Activated T-helper 2 cell treated with anti-CD3 and anti-CD28 coated beads, Interferon-gamma antibody, Interleukin-2, Interleukin-4, amounts not matched to agents 10 μg/mL and 5 μg/mL and 100 μg/mL, durations not matched to agents 14 hours and 24 hours and 36 hours (primary cell): ENCODE results near the gene SEZ6. TPM values are rescaled to one million over a fixed set of nuclear protein-coding genes. Genes with fewer than 3 reads are reported as not detected.

Source experiments
- DNase-seq: peaks from one replicate; pipeline ENCODE4 v3.0.0; 2021; ENCODE audit warnings: low spot score
- H3K27ac Mint-ChIP-seq: one replicate; pipeline ENCODE4 v1.8.0; 2021; ENCODE audit warnings: mixed read lengths
- H3K27me3 Mint-ChIP-seq: one replicate; pipeline ENCODE4 v1.8.0; 2021; ENCODE audit warnings: low read depth, mixed read lengths
- H3K36me3 Mint-ChIP-seq: one replicate; pipeline ENCODE4 v1.8.0; 2021; ENCODE audit warnings: low read depth, mixed read lengths
- H3K4me1 Mint-ChIP-seq: one replicate; pipeline ENCODE4 v1.8.0; 2021; ENCODE audit warnings: low read depth, mixed read lengths
- H3K4me3 Mint-ChIP-seq: one replicate; pipeline ENCODE4 v1.8.0; 2021; ENCODE audit warnings: low read depth, mild to moderate bottlenecking, moderate library complexity, mixed read lengths
- H3K9me3 Mint-ChIP-seq: one replicate; pipeline ENCODE4 v1.8.0; 2021; ENCODE audit warnings: mixed read lengths
- intact Hi-C: fragments of 100-400 bp; cut with micrococcal nuclease; formaldehyde crosslinking; loops from one replicate; pipeline ENCODE4 v1.15.1; 2023
- total RNA-seq: library from RNA; stranded (reverse); gene quantifications from 2 replicates; pipeline ENCODE4 v1.2.3, GENCODE V29; 2022

SEZ6 gene
- total RNA-seq, 1 donor from 2014 or later: not detected

DNA sequence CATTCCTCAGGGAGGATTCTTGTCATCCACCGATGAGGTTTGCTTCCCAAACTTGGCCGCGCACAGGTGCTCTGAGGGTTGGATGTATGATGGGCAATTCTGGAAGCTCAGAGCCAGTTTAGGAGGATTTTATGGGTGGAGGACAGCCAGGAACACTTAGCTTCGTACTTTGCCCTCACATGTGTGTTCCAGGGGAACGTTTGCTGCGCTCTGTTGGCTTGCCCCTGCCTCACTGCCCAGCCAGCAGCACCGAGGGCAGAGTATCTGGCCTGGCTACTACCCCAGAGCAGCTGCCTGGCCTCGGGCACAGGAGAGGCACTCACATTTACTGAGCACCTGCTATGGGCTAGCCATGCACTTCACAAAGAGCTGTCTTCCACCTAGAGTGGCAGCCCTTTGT is 14.1 kb downstream of the SEZ6 start:
- Mint-ChIP-seq H3K4me1 (no peaks in the 10 kb centered on the region), H3K27me3 (peaks cover 2% of the 10 kb centered on the region), H3K27ac (no peak overlapping the region), H3K9me3 (no peaks in the 10 kb centered on the region), H3K4me3 (no peak overlapping the region), H3K36me3 (no peaks in the 10 kb centered on the region)
- intact Hi-C loops: loop anchor here (2.0 kb wide), 1 partner anchor 23 kb away; no protein-coding TSS in a partner anchor
- no peak for DNase-seq

DNA sequence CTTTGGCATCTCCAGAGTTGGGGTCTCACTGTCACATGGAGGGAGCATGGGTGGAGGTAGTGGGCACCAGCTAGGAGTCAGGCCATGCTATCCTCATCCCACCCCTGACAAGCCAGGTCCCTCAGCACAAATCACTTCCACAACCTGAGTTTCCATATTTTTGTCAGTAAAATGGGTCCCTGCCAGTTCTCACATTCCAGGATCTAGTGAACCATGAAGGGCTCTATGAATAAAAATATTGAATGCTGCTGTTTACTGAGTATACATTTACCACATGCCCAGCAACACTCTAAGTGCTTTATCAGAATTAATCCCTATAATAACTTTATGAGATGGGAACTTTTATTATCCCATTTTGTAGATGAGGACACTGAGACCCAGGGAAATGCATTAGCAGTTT is 16.8 kb downstream of the SEZ6 start:
- Mint-ChIP-seq H3K36me3 (no peaks in the 10 kb centered on the region), H3K27ac (no peak overlapping the region), H3K27me3 (peaks cover 2% of the 10 kb centered on the region), H3K4me1 (no peaks in the 10 kb centered on the region), H3K4me3 (no peak overlapping the region), H3K9me3 (no peaks in the 10 kb centered on the region)
- intact Hi-C loops: no loop called here
- DNase-seq: no peak

DNA sequence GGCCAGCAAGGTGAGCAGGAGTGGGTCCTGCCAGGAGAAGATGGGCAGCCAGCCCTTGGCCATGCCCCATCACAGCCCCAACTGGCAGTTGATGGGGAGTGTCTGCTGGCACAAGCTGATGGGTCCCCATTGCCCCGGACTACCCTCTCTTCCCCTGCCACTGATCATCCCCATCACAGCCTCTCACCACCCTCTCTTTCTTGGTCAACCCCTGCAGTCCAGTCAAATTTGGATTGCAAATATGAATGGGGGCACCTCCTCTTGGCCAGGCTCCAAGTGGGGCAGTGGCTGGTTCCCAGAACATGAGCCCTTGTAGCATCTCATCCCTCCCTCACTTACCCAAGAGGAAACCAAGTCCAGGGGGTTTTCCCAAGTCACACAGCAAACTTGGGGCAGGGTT is 17.4 kb downstream of the SEZ6 start:
- intact Hi-C loops: no loop called here
- H3K9me3 Mint-ChIP-seq: no peaks in the 10 kb centered on the region
- H3K36me3 Mint-ChIP-seq: no peaks in the 10 kb centered on the region

GRCh38 chr17:28986714-28987655 is 18.8 kb downstream of the SEZ6 start:
- intact Hi-C loops: no loop called here
- no peak for DNase-seq
- no peak overlapping the region for H3K4me3 Mint-ChIP-seq
- H3K27me3 Mint-ChIP-seq: peaks cover 2% of the 10 kb centered on the region
- H3K27ac Mint-ChIP-seq: no peak overlapping the region
- H3K9me3 Mint-ChIP-seq: no peaks in the 10 kb centered on the region
- no peaks in the 10 kb centered on the region for H3K36me3 Mint-ChIP-seq
- H3K4me1 Mint-ChIP-seq: peaks cover 18% of the 10 kb centered on the region

More for the DNA sequence above, 17.4 kb downstream of the SEZ6 start:
- Mint-ChIP-seq H3K27me3 (peaks cover 2% of the 10 kb centered on the region), H3K4me3 (no peak overlapping the region), H3K27ac (no peak overlapping the region), H3K4me1 (peaks cover 3% of the 10 kb centered on the region)
- DNase-seq: no peak

DNA sequence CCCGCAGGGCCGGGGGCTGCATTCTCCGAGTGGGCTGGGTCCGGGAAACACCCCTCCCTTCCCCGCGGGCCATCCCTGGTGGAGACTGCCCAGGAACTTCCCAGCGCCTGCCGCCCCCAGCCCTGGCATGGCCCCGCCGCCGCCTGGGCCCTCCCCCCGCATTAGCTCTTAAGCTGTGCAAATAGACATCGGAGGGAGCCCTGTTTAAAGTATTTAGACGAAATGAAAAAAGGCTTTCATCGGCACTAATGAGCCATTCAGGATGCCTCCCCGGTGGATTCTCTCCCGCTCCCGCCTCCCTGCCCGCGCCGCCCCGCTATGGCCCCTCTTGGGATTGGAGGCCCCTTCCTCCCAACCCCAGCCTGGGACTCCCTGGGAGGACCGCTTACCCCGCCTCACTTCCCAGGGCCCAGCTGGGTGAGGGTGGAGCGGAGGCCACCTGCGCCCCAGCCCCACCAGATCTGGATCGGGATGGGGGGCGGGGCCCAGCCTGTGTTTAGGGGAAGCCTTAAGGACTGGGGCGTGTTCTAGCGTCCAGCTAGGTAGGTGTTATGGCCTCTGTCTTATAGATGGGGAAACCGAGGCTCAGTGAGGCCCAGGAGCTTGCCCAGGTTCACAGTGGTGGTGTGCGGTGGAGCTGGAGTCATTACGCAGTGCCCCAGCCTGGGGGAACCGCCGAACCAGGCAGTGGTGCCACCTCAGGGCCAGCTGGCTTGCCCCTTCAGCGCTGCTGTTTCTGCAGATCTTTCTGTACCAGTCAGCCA is 19.7 kb downstream of the SEZ6 start:
- Mint-ChIP-seq H3K27me3 (peaks cover 2% of the 10 kb centered on the region), H3K4me3 (no peak overlapping the region), H3K36me3 (no peaks in the 10 kb centered on the region), H3K4me1 (peaks cover 19% of the 10 kb centered on the region), H3K27ac (no peak overlapping the region), H3K9me3 (no peaks in the 10 kb centered on the region)
- DNase-seq: no peak
- intact Hi-C loops: no loop called here

GRCh38 chr17:28983286-28984230 is 22.3 kb downstream of the SEZ6 start:
- DNase-seq: no peak
- H3K27me3 Mint-ChIP-seq: no peaks in the 10 kb centered on the region
- H3K4me1 Mint-ChIP-seq: peaks cover 19% of the 10 kb centered on the region
- H3K9me3 Mint-ChIP-seq: no peaks in the 10 kb centered on the region
- no peak overlapping the region for H3K27ac Mint-ChIP-seq
- intact Hi-C loops: no loop called here
- no peaks in the 10 kb centered on the region for H3K36me3 Mint-ChIP-seq
- H3K4me3 Mint-ChIP-seq: no peak overlapping the region

DNA sequence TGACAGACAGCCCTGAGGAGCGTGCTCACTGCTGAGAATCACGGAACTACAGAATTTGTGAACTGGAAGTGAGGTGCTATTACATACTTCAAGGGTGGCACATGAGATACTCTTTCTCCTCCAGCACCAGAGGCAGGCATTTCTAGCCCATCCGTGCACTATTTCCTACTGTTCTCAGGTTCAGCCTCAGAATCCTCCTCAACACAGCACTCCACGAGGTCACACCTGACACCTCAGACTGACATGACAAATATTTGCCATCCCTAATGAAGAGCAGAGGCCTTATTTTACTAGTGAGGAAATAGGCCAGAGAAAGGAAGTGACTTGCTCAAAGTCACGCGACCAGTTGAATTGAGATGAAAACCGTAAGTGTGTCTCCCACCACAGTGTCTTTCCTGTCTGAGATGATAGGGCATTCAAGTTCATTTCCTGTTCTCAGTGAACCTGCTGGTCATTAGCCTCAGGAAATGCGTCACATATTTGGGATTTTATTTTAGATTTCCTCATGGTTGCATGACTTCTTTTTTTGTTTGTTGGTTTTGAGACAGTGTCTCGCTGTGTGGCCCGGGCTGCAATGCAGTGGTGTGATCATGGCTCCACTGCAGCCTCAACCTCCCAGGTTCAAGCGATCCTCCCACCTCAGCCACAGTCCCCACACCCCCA is 23.6 kb downstream of the SEZ6 start:
- no peaks in the 10 kb centered on the region for H3K36me3 Mint-ChIP-seq
- peak; percentile 40 for DNase-seq
- peak overlapping the region; percentile 70 for H3K27ac Mint-ChIP-seq
- H3K9me3 Mint-ChIP-seq: no peaks in the 10 kb centered on the region
- H3K4me3 Mint-ChIP-seq: no peak overlapping the region
- H3K4me1 Mint-ChIP-seq: peaks cover 19% of the 10 kb centered on the region
- H3K27me3 Mint-ChIP-seq: no peaks in the 10 kb centered on the region
- intact Hi-C loops: no loop called here

DNA sequence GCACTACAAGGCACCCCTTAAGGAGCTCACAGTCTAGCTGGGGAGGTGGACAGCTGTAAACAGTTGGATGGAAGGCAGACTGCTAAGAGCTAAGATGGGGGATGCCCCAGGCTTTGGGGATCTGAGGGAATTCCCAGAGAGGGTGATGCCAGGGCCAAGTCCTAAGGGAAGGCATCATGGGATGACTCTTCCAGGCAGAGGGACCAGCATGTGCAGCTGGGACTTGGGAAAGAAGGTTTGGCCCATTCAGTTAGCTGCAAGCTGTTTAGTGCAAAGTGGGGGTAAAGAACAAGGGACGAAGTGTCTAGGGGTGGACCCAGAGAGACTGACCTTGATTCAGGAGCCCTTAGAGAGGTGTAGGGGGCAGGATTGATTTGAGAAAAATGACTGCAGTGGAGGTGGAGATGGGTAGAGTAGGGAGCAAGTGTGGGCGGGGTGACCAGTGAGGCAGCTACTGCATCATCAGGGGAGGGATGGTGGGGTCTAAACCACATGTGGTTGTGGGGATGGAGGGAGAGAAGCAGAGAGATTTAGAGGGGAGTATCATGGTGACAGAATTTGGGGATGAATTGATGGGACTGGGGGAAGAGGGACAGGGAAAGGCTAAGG is 27.4 kb downstream of the SEZ6 start:
- intact Hi-C loops: no loop called here
- no peaks in the 10 kb centered on the region for H3K36me3 Mint-ChIP-seq

GRCh38 chr17:28977659-28978355 is 28.0 kb downstream of the SEZ6 start:
- intact Hi-C loops: no loop called here
- Mint-ChIP-seq H3K27ac (no peak overlapping the region), H3K4me1 (peaks cover 10% of the 10 kb centered on the region), H3K27me3 (no peaks in the 10 kb centered on the region), H3K36me3 (no peaks in the 10 kb centered on the region), H3K9me3 (no peaks in the 10 kb centered on the region), H3K4me3 (no peak overlapping the region)
- no peak for DNase-seq

More for the DNA sequence above, 27.4 kb downstream of the SEZ6 start:
- Mint-ChIP-seq H3K4me1 (peaks cover 16% of the 10 kb centered on the region), H3K27ac (no peak overlapping the region), H3K9me3 (no peaks in the 10 kb centered on the region), H3K27me3 (no peaks in the 10 kb centered on the region), H3K4me3 (no peak overlapping the region)
- no peak for DNase-seq

- intact Hi-C loops: no loop called here
- Mint-ChIP-seq H3K4me1 (no peaks in the 10 kb centered on the region), H3K27me3 (peaks cover 5% of the 10 kb centered on the region), H3K27ac (no peak overlapping the region), H3K4me3 (no peak overlapping the region), H3K36me3 (no peaks in the 10 kb centered on the region), H3K9me3 (no peaks in the 10 kb centered on the region)
- no peak for DNase-seq
These were observed 30.2 kb downstream of the SEZ6 start for GRCh38 chr17:28975646-28976045.

DNA sequence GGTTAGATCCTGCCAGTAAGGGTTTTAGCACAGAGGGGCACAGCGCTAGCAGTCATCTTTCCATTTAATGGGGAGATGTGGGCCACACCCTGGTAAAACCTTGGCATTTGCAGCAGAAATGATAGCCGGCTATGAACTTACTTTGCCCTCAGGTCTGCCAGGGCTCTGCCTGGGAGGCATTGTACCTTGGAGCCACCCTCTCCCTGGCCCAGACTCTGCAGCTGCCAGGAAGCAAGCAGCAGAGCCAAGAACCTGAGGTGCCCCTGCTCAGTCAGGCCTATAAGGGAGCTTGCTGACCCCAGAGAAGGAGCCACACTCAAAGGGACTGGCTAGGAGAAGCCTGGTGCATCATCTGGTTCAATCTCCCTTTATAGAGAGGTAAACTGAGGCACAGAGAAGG is 30.8 kb downstream of the SEZ6 start:
- Mint-ChIP-seq H3K9me3 (no peaks in the 10 kb centered on the region), H3K36me3 (no peaks in the 10 kb centered on the region), H3K27me3 (peaks cover 5% of the 10 kb centered on the region), H3K4me1 (no peaks in the 10 kb centered on the region), H3K4me3 (no peak overlapping the region), H3K27ac (no peak overlapping the region)
- intact Hi-C loops: no loop called here
- no peak for DNase-seq
